ENCODE results near the gene COX5B. TPM values are rescaled to one million over a fixed set of nuclear protein-coding genes. Genes with fewer than 3 reads are reported as not detected.

COX5B gene
- total RNA-seq, 1 donor from 2014 or later, result 156 TPM

DNA sequence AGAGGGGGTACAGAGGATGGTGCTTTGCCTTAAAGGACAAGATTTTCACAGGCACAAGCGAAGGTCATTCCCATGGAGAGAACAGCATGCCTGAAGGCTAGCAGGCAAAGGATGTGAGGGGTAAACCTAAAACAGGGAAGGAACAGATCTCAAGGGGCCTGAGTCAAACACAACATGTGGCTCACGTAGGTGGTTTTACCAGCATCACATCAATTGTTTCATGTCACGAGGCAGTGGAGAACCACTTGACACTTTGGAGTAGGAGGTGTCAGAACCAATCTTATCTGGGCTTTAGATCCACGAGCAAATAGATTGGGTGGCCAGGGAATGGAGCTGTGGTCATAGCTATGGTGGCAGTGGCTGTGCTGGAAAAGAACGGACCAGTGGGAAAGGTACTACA, 8.4 kb downstream of the COX5B start:
- ATAC-seq (ENCODE audit: low read depth) (no peak), DNase-seq (no peak)
- intact Hi-C loops (cut with micrococcal nuclease), result no loop called here
- Mint-ChIP-seq H3K4me1 (no peaks in the 10 kb centered on the region), H3K4me3 (no peak overlapping the region), H3K27me3 (no peaks in the 10 kb centered on the region), H3K9me3 (no peaks in the 10 kb centered on the region), H3K36me3 (ENCODE audit: low read depth) (peaks cover 61% of the 10 kb centered on the region), H3K27ac (no peak overlapping the region)
- TF ChIP-seq, protein P1, sequence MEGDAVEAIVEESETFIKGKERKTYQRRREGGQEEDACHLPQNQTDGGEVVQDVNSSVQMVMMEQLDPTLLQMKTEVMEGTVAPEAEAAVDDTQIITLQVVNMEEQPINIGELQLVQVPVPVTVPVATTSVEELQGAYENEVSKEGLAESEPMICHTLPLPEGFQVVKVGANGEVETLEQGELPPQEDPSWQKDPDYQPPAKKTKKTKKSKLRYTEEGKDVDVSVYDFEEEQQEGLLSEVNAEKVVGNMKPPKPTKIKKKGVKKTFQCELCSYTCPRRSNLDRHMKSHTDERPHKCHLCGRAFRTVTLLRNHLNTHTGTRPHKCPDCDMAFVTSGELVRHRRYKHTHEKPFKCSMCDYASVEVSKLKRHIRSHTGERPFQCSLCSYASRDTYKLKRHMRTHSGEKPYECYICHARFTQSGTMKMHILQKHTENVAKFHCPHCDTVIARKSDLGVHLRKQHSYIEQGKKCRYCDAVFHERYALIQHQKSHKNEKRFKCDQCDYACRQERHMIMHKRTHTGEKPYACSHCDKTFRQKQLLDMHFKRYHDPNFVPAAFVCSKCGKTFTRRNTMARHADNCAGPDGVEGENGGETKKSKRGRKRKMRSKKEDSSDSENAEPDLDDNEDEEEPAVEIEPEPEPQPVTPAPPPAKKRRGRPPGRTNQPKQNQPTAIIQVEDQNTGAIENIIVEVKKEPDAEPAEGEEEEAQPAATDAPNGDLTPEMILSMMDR (IDR thresholded peaks at IDR 0.05), result no peak
- POLR2A ChIA-PET, result interaction anchor here (1.1 kb wide), 1 partner anchor 9 kb away, joined by 4 read pairs; no protein-coding TSS in a partner anchor
- CTCF ChIA-PET, result no interaction called here

DNA sequence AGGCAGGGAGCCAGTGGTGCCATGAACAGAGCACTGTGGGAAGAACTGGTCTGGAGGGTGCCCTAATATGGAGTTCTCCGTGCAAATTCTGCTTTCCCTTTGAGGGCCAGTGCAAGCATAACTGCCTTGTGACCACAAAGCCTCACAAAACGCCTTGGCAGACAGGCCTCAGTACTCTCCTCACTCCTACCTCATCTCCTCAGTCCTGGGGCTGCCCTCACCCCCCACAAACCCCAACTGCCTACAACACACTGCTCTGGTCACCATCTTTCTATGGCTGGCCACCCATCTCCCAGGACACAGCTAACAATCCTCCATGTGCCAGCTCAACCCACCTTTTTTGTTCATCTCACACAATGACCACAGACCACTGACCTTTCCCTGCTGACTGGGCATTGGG, 8.9 kb downstream of the COX5B start:
- Mint-ChIP-seq H3K9me3 (no peaks in the 10 kb centered on the region), H3K36me3 (ENCODE audit: low read depth) (peaks cover 57% of the 10 kb centered on the region), H3K27ac (no peak overlapping the region), H3K27me3 (no peaks in the 10 kb centered on the region), H3K4me1 (no peaks in the 10 kb centered on the region), H3K4me3 (no peak overlapping the region)
- DNase-seq, result no peak
- CTCF ChIA-PET, result no interaction called here
- intact Hi-C loops (cut with micrococcal nuclease), result no loop called here
- POLR2A ChIA-PET, result interaction anchor here (1.1 kb wide), 1 partner anchor 9 kb away, joined by 4 read pairs; no protein-coding TSS in a partner anchor
- TF ChIP-seq, protein P1 (IDR thresholded peaks at IDR 0.05), result no peak
- ATAC-seq (ENCODE audit: low read depth), result no peak

DNA sequence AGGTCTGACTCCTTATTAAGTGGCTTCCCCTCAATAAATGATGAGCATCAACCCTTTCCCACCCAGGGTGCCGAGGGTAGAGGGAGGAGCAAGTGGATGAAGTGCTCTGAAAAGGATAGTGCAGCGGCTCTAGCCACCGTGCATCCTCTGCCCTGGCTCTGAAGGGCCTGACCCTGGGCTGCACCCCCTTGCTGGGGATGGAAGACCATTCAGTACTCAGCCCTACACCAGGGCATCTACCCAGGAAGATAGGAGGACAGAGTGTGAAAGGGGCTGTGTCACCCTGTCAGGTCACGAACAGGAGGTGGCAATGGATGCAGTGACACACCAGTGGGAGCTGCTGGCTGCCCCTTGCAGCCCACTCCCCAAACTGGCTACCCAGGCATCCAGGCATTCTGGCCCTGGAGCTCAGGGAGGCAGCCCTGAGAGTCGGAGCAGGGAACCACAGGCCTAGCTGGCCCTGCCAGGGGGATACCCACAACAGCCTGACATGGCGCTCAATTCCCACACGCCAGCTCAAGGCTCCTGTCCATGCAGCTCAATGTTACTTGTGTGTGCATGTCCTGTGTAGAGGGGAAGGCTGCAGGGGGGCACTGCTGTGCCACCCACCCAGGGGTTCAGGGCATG, 10.4 kb downstream of the COX5B start:
- no peaks in the 10 kb centered on the region for H3K27me3 Mint-ChIP-seq
- ChIA-PET POLR2A (no interaction called here), CTCF (no interaction called here)

DNA sequence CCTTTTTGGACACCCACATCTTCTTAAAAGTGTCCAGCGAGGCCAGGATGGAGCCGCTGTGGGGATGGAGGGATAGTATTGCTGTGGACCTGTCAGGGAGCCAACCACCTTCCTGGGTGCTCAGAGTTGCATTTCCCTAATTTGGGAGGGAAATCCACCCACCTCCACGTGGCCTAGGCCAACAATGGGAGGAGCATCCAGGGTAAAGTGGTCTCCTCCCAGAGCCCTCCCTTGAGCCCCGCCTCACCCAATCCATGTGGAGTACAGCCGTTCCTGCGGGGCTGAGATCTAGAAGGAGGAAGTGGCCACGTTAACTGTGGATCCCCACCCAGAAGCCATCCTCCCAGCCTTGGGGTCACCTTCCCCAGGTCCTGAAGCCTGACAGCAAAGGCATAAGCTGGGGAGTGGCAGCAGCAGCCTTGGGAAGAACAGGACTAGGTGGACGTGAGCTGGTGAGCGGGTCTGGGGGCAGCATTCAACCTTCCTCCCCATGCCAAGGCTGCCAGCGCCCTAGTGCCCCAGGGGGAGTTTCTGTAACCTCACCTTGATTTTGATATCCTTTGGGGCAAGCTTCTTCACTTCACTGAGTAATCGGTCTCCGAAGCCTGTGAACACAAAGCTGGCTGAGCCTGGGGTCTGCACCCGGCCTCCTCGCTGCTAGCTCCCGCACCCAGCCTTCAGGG, 11.2 kb downstream of the COX5B start:
- H3K4me1 Mint-ChIP-seq, result peaks cover 10% of the 10 kb centered on the region
- POLR2A ChIA-PET, result no interaction called here
- H3K36me3 Mint-ChIP-seq (ENCODE audit: low read depth), result peaks cover 52% of the 10 kb centered on the region
- CTCF ChIA-PET, result no interaction called here
- TF ChIP-seq, protein P1 (IDR thresholded peaks at IDR 0.05), result no peak
- H3K27me3 Mint-ChIP-seq, result no peaks in the 10 kb centered on the region
- H3K27ac Mint-ChIP-seq, result no peak overlapping the region
- DNase-seq, result no peak
- no peaks in the 10 kb centered on the region for H3K9me3 Mint-ChIP-seq
- intact Hi-C loops (cut with micrococcal nuclease), result no loop called here
- no peak for ATAC-seq (ENCODE audit: low read depth)
- no peak overlapping the region for H3K4me3 Mint-ChIP-seq

More for the DNA sequence above, 10.4 kb downstream of the COX5B start:
- Mint-ChIP-seq H3K4me1 (peaks cover 2% of the 10 kb centered on the region), H3K4me3 (no peak overlapping the region), H3K9me3 (no peaks in the 10 kb centered on the region), H3K27ac (no peak overlapping the region), H3K36me3 (ENCODE audit: low read depth) (peaks cover 52% of the 10 kb centered on the region)
- intact Hi-C loops (cut with micrococcal nuclease), result no loop called here
- TF ChIP-seq, protein P1 (IDR thresholded peaks at IDR 0.05), result no peak
- ATAC-seq (ENCODE audit: low read depth) (no peak), DNase-seq (no peak)

DNA sequence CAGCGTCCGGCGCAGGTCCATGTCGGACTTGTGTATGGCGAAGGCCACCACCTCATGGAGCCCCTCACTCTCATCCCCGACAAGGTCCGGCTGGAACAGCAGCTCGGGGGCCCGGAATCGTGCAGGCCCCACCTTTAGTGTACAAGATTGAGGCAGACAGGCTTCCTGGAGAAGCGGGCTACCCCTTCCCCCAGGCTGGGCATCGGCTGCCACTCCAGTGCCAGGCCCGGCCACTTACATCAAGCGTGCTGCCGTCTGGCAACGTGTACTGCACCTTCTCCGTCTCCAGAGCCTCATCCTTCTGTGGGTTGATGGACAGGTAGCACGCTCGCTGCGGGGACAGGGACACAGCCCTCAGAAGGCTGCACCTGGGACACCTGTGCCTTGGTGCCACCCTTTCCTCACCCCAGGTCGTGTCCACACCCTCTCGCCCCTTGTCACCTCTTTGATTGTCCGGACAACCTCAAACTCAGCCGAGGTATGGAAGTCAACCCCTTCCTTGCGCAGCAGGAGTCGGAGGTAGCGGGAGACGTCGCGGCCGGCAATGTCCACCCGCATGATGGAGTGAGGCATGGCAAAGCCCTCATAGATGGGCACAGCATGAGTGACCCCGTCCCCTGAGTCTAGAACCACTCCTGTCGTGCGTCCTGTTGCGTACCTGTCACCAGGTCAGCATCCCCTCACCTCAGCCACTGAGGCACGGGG, 12.3 kb downstream of the COX5B start:
- DNase-seq (no peak), ATAC-seq (ENCODE audit: low read depth) (no peak)
- H3K27ac Mint-ChIP-seq, result no peak overlapping the region
- POLR2A ChIA-PET, result no interaction called here
- TF ChIP-seq, protein P1 (IDR thresholded peaks at IDR 0.05), result no peak
- H3K9me3 Mint-ChIP-seq, result no peaks in the 10 kb centered on the region
- peaks cover 56% of the 10 kb centered on the region for H3K36me3 Mint-ChIP-seq (ENCODE audit: low read depth)
- H3K4me3 Mint-ChIP-seq, result no peak overlapping the region
- intact Hi-C loops (cut with micrococcal nuclease), result no loop called here
- CTCF ChIA-PET, result no interaction called here
- peaks cover 21% of the 10 kb centered on the region for H3K4me1 Mint-ChIP-seq
- no peaks in the 10 kb centered on the region for H3K27me3 Mint-ChIP-seq

Data from activated B cell treated with CpG ODN at 0.5 μM for 24 hours (primary cell).